ENCODE measurements around the gene DNMT3A.

The DNMT3A gene

GRCh38 chr2:25252291-25253152 lies 89.2 kb downstream of the DNMT3A start:
- peak; percentile 39 for DNase-seq

- DNase-seq, result peak; percentile 64
Measured at GRCh38 chr2:25251422-25252273, 90.1 kb downstream of the DNMT3A start.

GRCh38 chr2:25251071-25251421 lies 90.7 kb downstream of the DNMT3A start:
- DNase-seq, result no peak

- no peak for DNase-seq
Measured at GRCh38 chr2:25250331-25251070, 91.2 kb downstream of the DNMT3A start.

GRCh38 chr2:25249785-25250184 lies 91.9 kb downstream of the DNMT3A start:
- no peak for DNase-seq

GRCh38 chr2:25247792-25248512 lies 93.8 kb downstream of the DNMT3A start:
- no peak for DNase-seq

- no peak for DNase-seq
Measured at GRCh38 chr2:25246558-25247290, 95.0 kb downstream of the DNMT3A start.

- no peak for DNase-seq
Measured at GRCh38 chr2:25246001-25246400, 95.7 kb downstream of the DNMT3A start.

GRCh38 chr2:25245141-25245540 lies 96.6 kb downstream of the DNMT3A start:
- DNase-seq, result no peak

GRCh38 chr2:25243995-25244394 lies 97.7 kb downstream of the DNMT3A start:
- DNase-seq, result no peak

- no peak for DNase-seq
Measured at GRCh38 chr2:25241452-25241851, 100.3 kb downstream of the DNMT3A start.

GRCh38 chr2:25240636-25241035 lies 101.1 kb downstream of the DNMT3A start:
- no peak for DNase-seq

- DNase-seq, result no peak
Measured at GRCh38 chr2:25238920-25239319, 102.8 kb downstream of the DNMT3A start.

- DNase-seq, result no peak
Measured at GRCh38 chr2:25237764-25238163, 104.0 kb downstream of the DNMT3A start.

- DNase-seq, result no peak
Measured at GRCh38 chr2:25236736-25237135, 105.0 kb downstream of the DNMT3A start.

GRCh38 chr2:25234738-25235137 lies 107.0 kb downstream of the DNMT3A start:
- DNase-seq, result peak; percentile 21

GRCh38 chr2:25233916-25234605 lies 107.7 kb downstream of the DNMT3A start:
- DNase-seq, result no peak

- DNase-seq, result no peak
Measured at GRCh38 chr2:25232248-25232825, 109.4 kb downstream of the DNMT3A start.

GRCh38 chr2:25230948-25231311 lies 110.8 kb downstream of the DNMT3A start:
- DNase-seq, result no peak

GRCh38 chr2:25230198-25230947 lies 111.4 kb downstream of the DNMT3A start:
- peak; percentile 36 for DNase-seq
